ENCODE results near the gene PFN3. TPM values are rescaled to one million over a fixed set of nuclear protein-coding genes. Genes with fewer than 3 reads are reported as not detected.

PFN3 gene
- polyA plus RNA-seq, 1 of the 3 experiments (the other 2 are of a cell fraction) = not detected

GRCh38 chr5:177403102-177403791, 2.8 kb upstream of the PFN3 start (continued):
- TF ChIP-seq, protein P1, sequence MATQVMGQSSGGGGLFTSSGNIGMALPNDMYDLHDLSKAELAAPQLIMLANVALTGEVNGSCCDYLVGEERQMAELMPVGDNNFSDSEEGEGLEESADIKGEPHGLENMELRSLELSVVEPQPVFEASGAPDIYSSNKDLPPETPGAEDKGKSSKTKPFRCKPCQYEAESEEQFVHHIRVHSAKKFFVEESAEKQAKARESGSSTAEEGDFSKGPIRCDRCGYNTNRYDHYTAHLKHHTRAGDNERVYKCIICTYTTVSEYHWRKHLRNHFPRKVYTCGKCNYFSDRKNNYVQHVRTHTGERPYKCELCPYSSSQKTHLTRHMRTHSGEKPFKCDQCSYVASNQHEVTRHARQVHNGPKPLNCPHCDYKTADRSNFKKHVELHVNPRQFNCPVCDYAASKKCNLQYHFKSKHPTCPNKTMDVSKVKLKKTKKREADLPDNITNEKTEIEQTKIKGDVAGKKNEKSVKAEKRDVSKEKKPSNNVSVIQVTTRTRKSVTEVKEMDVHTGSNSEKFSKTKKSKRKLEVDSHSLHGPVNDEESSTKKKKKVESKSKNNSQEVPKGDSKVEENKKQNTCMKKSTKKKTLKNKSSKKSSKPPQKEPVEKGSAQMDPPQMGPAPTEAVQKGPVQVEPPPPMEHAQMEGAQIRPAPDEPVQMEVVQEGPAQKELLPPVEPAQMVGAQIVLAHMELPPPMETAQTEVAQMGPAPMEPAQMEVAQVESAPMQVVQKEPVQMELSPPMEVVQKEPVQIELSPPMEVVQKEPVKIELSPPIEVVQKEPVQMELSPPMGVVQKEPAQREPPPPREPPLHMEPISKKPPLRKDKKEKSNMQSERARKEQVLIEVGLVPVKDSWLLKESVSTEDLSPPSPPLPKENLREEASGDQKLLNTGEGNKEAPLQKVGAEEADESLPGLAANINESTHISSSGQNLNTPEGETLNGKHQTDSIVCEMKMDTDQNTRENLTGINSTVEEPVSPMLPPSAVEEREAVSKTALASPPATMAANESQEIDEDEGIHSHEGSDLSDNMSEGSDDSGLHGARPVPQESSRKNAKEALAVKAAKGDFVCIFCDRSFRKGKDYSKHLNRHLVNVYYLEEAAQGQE (IDR thresholded peaks at IDR 0.05; ENCODE audit: low read depth, low read length) = no peak
- no peak for TF ChIP-seq CHD2 (IDR thresholded peaks at IDR 0.05; ENCODE audit: low read length, partially characterized antibody)

DNA sequence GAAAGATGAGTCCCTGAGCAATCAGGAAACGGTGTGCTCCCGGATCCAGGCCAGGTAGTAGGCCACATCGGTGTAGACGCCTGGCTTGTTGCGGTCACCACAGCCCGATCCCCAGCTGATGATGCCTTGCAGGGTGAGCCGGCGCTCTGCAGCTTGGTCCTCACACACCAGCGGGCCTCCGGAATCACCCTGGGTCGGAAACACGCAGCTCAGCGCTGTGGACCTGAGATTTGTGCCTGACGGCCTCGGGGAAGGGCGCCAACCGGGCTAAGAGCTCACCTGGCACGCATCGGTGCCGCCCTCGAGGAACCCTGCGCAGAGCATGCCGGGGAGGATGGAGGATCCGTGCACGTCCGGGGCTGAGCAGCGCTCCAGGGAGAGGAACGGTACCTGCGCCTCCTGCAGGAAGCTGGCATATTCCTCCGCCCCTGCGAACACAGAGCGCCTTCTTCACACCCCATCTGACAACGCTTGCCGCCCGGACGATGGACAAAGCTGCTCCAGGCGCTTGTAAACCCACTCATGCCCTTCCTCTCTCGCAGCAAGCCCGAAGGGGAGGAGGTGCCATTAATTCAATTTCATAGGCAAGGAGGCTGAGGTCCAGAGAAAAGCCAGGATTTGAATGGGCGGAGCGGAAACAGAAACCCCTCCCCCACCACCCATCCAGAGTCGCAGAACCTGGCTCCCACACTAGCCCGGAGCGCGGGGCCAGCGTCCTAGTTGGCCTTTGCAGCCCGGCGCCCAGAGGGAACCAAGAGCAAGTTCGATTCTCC, 2.0 kb upstream of the PFN3 start:
- no peaks in the 10 kb centered on the region for H4K20me1 ChIP-seq (ENCODE audit: insufficient read depth)
- H2AFZ ChIP-seq (ENCODE audit: low read depth) = no peak overlapping the region
- TF ChIP-seq TEAD4 (IDR thresholded peaks at IDR 0.05; ENCODE audit: borderline replicate concordance, insufficient read depth) = no peak
- TF ChIP-seq JUND (IDR thresholded peaks at IDR 0.05) = no peak
- no peak for TF ChIP-seq TAF1 (IDR thresholded peaks at IDR 0.05; ENCODE audit: borderline replicate concordance, low read depth, low read length)
- TF ChIP-seq FOSL2 (IDR thresholded peaks at IDR 0.05; ENCODE audit: borderline replicate concordance, low read depth) = no peak
- TF ChIP-seq, protein P2, sequence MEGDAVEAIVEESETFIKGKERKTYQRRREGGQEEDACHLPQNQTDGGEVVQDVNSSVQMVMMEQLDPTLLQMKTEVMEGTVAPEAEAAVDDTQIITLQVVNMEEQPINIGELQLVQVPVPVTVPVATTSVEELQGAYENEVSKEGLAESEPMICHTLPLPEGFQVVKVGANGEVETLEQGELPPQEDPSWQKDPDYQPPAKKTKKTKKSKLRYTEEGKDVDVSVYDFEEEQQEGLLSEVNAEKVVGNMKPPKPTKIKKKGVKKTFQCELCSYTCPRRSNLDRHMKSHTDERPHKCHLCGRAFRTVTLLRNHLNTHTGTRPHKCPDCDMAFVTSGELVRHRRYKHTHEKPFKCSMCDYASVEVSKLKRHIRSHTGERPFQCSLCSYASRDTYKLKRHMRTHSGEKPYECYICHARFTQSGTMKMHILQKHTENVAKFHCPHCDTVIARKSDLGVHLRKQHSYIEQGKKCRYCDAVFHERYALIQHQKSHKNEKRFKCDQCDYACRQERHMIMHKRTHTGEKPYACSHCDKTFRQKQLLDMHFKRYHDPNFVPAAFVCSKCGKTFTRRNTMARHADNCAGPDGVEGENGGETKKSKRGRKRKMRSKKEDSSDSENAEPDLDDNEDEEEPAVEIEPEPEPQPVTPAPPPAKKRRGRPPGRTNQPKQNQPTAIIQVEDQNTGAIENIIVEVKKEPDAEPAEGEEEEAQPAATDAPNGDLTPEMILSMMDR (IDR thresholded peaks at IDR 0.05) = peak; percentile 38
- TF ChIP-seq RAD21 (IDR thresholded peaks at IDR 0.05; ENCODE audit: low read length) = peak; percentile 26
- TF ChIP-seq, protein P3, sequence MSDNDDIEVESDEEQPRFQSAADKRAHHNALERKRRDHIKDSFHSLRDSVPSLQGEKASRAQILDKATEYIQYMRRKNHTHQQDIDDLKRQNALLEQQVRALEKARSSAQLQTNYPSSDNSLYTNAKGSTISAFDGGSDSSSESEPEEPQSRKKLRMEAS (IDR thresholded peaks at IDR 0.05; ENCODE audit: low read depth) = 0 out of 2 replicates have a peak, but pooled peaks have one; percentile 24
- peak; percentile 24; the same call in 1 of the 2 replicates for TF ChIP-seq SMC3 (IDR thresholded peaks at IDR 0.05; ENCODE audit: low read depth, low read length)
- TF ChIP-seq, protein P4, sequence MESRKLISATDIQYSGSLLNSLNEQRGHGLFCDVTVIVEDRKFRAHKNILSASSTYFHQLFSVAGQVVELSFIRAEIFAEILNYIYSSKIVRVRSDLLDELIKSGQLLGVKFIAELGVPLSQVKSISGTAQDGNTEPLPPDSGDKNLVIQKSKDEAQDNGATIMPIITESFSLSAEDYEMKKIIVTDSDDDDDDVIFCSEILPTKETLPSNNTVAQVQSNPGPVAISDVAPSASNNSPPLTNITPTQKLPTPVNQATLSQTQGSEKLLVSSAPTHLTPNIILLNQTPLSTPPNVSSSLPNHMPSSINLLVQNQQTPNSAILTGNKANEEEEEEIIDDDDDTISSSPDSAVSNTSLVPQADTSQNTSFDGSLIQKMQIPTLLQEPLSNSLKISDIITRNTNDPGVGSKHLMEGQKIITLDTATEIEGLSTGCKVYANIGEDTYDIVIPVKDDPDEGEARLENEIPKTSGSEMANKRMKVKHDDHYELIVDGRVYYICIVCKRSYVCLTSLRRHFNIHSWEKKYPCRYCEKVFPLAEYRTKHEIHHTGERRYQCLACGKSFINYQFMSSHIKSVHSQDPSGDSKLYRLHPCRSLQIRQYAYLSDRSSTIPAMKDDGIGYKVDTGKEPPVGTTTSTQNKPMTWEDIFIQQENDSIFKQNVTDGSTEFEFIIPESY (IDR thresholded peaks at IDR 0.05; ENCODE audit: borderline replicate concordance, low read depth) = no peak
- no peak for TF ChIP-seq FOXM1 (IDR thresholded peaks at IDR 0.05; ENCODE audit: low read depth)
- TF ChIP-seq USF2 (IDR thresholded peaks at IDR 0.05; ENCODE audit: borderline replicate concordance, low read depth, low read length) = no peak
- peaks cover 14% of the 10 kb centered on the region for H3F3A ChIP-seq (replicated peaks; ENCODE audit: insufficient read depth)
- H3K27ac ChIP-seq (ENCODE audit: low read depth in 2 of 2, low read length in 1 of 2) = peak overlapping the region in 1 of 2 experiments; percentile 18; a peak in 1 of 4 replicates
- ChIA-PET POLR2A (interaction anchor here (1.1 to 4.6 kb wide), 5 partner anchors 12 to 95 kb away, joined by 3 to 72 read pairs (median 18); partner anchors contain the start of genes PDLIM7 and PRR7), CTCF (interaction anchor here (0.9 to 9.7 kb wide), 23 partner anchors 13 to 742 kb away, joined by 3 to 375 read pairs (median 15); partner anchors contain the start of genes GRK6, PDLIM7, PRR7 and RGS14)
- no peaks in the 10 kb centered on the region for H3K36me3 ChIP-seq (replicated peaks in 1 of 2; ENCODE audit: control insufficient read depth in 1 of 2, insufficient read depth in 2 of 2, low read length in 1 of 2)
- 45% methylated on average over 32 of the region's 49 CpGs for WGBS (ENCODE audit: low lambda C conversion rate)
- H3K27me3 ChIP-seq (ENCODE audit: insufficient read depth) = no peaks in the 10 kb centered on the region
- 0 out of 2 replicates have a peak overlapping the region, but pooled peaks have one; percentile 97 for H3K4me2 ChIP-seq
- peak; percentile 81 for DNase-seq
- H3K9me3 ChIP-seq = no peaks in the 10 kb centered on the region
- H3K9ac ChIP-seq = no peak overlapping the region
- H3K4me1 ChIP-seq (ENCODE audit: control insufficient read depth in 1 of 2, insufficient read depth in 2 of 2, low read depth in 1 of 2, low read length in 1 of 2) = peaks cover 0 to 28% of the 10 kb centered on the region in 2 experiments; a peak in 1 of 4 replicates
- H3K9me2 ChIP-seq = no peaks in the 10 kb centered on the region
- H3K4me3 ChIP-seq (ENCODE audit: low read depth in 2 of 2, low read length in 1 of 2) = no peak overlapping the region; a peak in 1 of 4 replicates
- H3K79me2 ChIP-seq (ENCODE audit: insufficient read depth) = no peaks in the 10 kb centered on the region
